Upper lobe of left lung (tissue), 4 donors: ENCODE measurements around the gene FAM13A.

Experiments
- POLR2AphosphoS5 ChIP-seq, 2 donors: sonication (generic); formaldehyde crosslinking; IDR thresholded peaks; one replicate each; pipeline ENCODE4 v1.5.1; 2017; ENCODE audit warnings: antibody characterized with exemption in 2 of 2
- TF ChIP-seq, protein P1 (sequence below), 6 experiments: fragments of 450-650 bp in 4 of 6; fragments of 200-600 bp in 2 of 6; sonication (generic) in 2 of 6; IDR thresholded peaks; one replicate each; pipeline ENCODE4 v1.5.1; 2016 to 2019; ENCODE audit warnings: antibody characterized with exemption in 6 of 6

DNA sequence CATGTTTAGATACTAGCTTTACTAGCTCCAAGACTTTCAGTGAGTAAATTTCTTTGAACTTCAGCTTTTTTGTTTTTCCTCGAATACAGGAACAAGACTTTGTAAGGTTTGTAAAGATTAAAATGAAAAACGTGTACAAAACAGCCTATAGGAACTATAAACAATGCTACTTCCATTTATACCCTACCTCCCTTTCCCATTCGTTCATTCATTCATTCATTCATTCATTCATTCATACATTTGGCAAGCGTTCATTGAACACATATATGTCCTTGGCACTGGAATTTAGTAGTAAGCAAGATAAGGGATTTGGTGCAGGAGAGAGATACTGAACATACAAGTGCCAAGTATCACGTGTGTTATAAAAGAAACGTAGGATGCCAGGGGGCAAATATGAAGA is 293.9 kb downstream of the FAM13A start:
- TF ChIP-seq, protein P1, sequence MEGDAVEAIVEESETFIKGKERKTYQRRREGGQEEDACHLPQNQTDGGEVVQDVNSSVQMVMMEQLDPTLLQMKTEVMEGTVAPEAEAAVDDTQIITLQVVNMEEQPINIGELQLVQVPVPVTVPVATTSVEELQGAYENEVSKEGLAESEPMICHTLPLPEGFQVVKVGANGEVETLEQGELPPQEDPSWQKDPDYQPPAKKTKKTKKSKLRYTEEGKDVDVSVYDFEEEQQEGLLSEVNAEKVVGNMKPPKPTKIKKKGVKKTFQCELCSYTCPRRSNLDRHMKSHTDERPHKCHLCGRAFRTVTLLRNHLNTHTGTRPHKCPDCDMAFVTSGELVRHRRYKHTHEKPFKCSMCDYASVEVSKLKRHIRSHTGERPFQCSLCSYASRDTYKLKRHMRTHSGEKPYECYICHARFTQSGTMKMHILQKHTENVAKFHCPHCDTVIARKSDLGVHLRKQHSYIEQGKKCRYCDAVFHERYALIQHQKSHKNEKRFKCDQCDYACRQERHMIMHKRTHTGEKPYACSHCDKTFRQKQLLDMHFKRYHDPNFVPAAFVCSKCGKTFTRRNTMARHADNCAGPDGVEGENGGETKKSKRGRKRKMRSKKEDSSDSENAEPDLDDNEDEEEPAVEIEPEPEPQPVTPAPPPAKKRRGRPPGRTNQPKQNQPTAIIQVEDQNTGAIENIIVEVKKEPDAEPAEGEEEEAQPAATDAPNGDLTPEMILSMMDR (IDR thresholded peaks at IDR 0.05) = no peak
- TF ChIP-seq POLR2AphosphoS5 (IDR thresholded peaks at IDR 0.05) = no peak
